ENCODE measurements around the gene SLC44A4.

DNA sequence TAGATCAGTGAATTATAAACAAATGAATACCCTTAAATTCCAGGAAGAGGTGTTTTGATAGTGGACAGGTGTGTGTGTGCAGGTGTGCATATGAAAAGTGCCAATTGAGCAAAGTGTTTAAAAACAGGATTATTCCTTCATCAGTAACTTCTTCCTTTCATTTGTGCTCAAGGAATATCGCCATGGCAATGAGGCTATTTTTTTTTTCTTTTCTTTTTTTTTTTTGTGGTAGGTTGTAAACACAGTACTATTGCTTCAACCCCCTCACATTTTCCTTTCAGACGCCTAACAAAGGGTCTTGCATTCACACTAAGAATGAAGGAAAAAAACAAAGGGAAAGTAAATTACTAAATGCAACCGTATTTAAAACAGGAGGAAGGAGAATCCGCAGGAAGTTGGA, 53.2 kb downstream of the SLC44A4 start:
- TF ChIP-seq, protein P1, sequence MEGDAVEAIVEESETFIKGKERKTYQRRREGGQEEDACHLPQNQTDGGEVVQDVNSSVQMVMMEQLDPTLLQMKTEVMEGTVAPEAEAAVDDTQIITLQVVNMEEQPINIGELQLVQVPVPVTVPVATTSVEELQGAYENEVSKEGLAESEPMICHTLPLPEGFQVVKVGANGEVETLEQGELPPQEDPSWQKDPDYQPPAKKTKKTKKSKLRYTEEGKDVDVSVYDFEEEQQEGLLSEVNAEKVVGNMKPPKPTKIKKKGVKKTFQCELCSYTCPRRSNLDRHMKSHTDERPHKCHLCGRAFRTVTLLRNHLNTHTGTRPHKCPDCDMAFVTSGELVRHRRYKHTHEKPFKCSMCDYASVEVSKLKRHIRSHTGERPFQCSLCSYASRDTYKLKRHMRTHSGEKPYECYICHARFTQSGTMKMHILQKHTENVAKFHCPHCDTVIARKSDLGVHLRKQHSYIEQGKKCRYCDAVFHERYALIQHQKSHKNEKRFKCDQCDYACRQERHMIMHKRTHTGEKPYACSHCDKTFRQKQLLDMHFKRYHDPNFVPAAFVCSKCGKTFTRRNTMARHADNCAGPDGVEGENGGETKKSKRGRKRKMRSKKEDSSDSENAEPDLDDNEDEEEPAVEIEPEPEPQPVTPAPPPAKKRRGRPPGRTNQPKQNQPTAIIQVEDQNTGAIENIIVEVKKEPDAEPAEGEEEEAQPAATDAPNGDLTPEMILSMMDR (IDR thresholded peaks at IDR 0.05; ENCODE audit: low read length), result no peak
- no peak for TF ChIP-seq EZH2 (optimal IDR thresholded peaks at IDR 0.05; ENCODE audit: low read depth, low read length)

Measured in MM.1S (cell line).